GM21447 (cell line): ENCODE results near the gene ZDHHC11.
"Not testable (repeated sequence)": the region's sequence is repeated elsewhere in the genome, so short reads cannot be mapped to it uniquely, and the experiment has no call there.

ENCODE experiments used
- ATAC-seq: cut with Tn5 transposase; IDR thresholded peaks from one replicate; pipeline ENCODE4 v1.9.1; 2021; ENCODE audit not compliant: unreplicated experiment

ZDHHC11 gene

DNA sequence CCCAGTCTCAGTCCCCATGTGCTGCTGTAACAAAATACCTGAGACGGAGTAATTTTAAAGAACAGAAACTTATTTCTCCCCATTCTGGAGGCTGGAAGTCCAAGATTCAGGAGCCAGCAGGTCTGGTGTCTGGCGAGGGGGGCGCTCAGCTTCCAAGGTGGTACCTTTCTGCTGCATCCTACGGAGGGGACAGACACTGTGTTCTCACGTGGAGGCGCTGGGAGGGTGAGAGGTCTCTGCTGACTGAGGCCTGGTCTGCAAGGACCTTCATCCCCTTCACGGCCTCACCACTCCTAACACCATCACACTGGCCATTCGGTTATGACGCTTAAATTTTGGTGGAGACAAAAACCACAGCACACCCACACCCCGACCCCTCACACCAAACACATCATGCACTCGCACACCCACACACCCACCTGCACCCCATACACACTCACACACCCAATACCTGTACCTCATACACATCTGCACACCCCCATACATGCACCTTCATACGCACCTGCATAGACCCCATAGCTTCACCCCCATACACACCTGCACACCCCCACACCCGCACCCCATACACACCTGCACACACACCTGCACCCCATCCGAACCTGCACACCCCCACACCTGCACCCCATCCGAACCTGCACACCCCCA, 9.8 kb upstream of the ZDHHC11 start:
- no peak for ATAC-seq

DNA sequence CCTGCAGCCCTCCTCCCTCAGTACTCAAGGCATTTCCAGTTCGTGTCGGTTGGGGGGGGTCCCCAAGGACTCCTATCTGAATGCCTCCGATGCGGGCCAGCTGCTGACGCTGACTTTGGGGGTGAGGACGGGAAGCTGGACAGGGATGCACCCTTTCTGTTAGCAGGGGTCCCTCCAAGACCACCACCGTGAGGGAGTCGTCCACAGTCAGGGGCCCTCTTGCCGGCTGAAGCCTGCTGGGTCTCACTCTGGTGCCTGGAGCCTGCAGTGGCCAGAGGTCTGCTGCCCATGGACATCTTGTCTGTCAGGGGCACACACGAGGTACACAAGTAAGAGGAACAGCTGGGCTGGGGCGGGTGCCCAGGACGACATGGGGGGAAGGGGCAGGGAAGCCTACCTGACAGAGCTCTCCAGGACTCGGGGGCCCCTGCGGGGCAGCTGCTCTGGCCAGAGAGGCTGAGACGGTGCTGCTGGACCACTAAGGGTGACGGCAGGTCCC, 9.1 kb upstream of the ZDHHC11 start:
- no peak for ATAC-seq

DNA sequence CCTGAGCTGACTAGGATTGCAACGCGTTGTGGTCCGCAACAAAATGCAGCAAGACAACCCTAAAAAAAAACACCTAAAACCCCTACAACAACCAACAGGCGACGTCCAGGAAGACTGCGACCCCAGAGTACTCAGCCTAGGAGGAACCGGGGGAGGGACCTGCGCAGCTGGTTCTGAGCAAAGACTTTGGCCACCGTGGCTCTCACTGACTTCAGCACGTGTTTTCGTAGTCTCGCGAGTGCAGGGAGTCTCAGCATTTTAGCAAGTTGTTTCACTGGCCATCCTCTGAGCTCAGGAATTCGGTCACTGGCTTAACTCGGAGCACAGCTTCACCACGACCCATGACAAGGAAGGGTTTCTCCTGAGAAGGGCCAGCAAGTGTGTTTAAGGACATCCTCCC, 8.6 kb upstream of the ZDHHC11 start:
- no peak for ATAC-seq

DNA sequence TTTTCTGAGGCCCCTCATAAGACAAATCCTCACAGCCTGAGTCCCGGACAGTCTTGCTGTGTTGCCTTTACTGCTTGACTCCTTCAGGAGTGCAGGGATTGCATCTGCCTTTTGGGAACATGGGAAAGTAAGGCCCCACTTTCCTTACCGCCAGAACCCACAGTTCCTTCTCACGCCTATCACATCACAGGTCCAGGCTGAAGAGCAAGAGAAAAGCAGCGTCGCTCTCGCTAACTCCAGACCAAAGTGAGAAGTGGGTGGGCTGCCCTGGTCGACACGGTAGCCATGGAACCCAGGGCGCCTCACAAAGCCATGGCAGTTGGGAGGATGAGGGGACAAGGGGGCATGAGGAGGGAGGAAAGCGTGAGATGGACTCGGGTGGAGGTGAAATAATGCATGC, 7.9 kb upstream of the ZDHHC11 start:
- ATAC-seq, result no peak

DNA sequence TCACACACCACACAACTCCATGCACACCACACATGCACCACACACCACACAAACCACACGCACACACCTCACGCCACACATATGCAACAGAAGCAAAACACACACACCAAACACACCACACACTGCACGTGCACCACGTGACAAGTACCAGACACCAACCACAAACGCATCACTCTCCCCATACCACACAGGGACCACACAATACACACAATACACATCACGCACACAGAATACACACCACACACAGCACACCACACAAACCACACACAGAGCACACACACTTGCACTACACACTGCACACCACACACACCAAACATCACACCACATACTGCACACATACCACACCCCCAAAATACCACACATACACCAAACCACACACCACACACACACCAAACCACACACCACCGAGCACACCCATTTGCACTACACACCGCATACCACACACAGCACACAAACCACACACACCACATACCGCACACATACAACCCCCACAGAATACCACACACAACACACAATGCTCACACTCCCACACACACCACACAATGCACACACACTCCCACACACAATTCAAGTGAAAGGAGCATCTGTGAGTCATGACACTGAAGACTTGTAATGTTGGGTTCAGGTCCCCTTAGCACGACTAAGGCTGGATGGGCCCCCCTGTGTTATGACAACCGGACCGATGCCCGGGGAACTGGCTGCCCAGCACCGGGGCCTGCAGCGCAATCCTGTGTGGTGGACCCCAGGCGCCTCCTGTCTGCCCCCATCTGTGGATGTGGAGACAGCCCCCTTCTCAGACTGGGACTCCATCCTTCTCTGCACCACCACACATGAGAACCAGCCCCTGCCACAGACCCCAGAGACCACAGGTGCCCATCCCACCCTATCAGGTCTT, 6.0 kb upstream of the ZDHHC11 start:
- ATAC-seq, result no peak

DNA sequence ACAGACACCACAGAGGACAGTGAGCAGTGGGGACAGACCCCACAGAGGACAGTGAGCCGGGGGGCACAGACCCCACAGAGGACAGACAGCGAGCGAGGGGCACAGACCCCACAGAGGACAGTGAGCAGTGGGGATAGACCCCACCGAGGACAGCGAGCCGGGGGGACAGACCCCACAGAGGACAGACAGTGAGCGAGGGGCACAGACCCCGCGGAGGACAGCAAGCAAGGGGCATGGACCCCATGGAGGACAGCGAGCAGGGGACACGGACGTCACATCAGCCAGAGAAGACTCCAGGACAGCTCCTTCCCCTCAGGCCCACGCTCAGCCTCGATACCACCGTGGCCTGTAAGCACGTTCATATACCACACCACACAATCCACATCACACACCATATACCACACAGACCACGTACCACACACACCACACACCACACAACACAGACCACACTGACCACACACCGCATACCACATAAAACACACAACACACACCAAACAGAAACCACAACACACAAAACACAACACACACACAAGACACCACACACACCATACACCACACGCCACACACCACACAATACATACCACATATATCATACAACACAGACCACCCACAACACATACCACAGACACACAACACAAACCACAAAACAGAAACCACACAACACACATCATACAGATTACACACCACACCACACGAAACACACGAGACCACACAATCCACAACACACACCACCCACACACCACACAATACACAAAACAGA, 5.2 kb upstream of the ZDHHC11 start:
- ATAC-seq, result no peak

DNA sequence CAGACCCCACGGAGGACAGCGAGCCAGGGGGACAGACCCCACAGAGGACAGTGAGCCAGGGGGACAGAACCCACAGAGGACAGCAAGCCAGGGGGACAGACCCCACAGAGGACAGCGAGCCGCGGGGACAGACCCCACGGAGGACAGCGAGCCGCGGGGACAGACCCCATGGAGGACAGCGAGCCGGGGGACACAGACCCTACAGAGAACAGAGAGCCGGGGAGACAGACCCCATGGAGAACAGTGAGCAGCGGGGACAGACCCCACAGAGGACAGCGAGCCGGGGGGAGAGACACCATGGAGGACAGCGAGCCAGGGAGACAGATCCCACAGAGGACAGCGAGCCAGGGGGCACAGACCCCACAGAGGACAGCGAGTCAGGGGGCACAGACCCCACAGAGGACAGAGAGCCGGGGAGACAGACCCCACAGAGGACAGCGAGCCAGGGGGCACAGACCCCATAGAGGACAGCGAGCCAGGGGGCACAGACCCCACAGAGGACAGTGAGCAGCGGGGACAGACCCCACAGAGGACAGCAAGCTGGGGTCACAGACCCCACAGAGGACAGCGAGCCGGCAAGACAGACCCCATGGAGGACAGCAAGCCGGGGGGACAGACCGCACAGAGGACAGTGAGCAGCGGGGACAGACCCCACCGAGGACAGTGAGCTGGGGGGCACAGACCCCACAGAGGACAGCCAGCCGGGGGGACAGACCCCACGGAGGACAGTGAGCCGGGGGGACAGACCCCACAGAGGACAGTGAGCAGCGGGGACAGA, 4.4 kb upstream of the ZDHHC11 start:
- ATAC-seq, result no peak

DNA sequence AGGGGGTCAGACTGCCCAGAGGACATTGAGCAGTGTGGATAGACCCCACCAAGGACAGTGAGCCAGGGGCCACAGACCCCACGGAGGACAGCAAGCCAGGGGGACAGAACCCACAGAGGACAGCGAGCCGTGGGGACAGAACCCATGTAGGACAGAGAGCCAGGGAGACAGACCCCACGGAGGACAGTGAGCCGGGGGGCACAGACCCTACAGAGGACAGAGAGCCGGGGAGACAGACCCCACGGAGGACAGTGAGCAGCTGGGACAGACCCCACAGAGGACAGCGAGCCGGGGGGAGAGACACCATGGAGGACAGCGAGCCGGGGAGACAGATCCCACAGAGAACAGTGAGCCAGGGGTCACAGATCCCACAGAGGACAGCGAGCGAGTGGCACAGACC, 3.4 kb upstream of the ZDHHC11 start:
- ATAC-seq, result no peak

DNA sequence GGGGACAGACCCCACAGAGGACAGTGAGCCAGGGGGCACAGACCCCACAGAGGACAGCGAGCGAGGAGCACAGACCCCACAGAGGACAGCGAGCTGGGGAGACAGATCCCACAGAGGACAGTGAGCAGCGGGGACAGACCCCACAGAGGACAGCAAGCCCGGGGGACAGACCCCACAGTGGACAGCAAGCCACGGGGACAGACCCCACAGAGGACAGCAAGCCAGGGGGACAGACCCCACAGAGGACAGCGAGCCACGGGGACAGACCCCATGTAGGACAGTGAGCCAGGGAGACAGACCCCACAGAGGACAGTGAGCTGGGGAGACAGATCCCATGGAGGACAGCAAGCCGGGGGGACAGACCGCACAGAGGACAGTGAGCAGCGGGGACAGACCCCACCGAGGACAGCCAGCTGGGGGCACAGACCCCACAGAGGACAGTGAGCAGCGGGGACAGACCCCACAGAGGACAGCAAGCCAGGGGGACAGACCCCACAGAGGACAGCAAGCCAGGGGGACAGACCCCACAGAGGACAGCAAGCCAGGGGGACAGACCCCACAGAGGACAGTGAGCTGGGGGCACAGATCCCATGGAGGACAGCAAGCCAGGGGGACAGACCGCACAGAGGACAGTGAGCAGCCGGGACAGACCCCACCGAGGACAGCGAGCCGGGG, 2.8 kb upstream of the ZDHHC11 start:
- not testable (repeated sequence) for ATAC-seq

DNA sequence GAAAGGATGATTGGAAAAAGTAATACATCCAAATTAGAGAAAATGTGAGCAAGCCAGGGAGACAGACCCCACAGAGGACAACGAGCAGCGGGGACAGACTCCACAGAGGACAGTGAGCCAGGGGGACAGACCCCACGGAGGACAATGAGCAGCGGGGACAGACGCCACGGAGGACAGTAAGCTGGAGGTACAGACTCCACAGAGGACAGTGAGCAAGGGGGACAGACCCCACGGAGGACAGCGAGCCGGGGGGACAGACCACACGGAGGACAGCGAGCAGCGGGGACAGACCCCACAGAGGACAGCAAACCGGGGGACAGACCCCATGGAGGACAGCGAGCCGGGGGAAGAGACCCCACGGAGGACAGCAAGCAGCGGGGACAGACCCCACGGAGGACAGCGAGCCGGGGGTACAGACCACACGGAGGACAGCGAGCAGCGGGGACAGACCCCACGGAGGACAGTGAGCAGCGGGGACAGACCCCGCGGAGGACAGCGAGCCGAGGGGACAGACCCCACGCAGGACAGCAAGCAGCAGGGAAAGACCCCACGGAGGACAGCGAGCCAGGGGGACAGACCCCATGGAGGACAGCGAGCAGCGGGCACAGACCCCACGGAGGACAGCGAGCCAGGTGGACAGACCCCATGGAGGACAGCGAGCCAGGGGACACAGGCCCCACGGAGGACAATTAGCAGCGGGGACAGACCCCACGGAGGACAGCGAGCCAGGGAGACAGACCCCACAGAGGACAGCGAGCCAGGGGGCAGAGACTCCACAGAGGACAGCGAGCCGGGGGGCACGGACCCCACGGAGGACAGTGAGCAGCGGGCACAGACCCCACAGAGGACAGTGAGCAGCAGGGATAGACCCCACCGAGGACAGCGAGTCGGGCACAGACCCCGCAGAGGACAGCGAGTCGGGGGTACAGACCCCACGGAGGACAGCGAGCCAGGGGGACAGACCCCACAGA, 1.9 kb upstream of the ZDHHC11 start:
- ATAC-seq, result no peak

DNA sequence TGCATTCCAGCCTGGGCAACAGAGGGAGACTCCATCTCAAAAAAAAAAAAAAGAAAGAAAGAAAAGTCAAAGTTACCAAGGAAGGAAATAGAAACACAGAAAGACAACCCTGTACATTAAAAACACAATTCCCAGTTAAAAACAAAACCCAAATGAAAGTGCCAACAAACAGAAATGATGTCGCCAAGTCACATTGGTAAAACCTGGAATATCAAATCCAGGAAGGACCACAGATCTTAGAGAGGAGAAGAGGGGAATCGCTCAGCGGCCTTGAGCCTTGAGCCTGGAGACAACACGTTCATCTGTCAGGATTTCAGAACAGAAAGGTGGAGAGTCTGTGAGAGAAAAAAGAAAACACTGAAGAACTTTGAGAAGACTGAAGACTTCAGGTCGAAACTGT, 1.2 kb upstream of the ZDHHC11 start:
- no peak for ATAC-seq

DNA sequence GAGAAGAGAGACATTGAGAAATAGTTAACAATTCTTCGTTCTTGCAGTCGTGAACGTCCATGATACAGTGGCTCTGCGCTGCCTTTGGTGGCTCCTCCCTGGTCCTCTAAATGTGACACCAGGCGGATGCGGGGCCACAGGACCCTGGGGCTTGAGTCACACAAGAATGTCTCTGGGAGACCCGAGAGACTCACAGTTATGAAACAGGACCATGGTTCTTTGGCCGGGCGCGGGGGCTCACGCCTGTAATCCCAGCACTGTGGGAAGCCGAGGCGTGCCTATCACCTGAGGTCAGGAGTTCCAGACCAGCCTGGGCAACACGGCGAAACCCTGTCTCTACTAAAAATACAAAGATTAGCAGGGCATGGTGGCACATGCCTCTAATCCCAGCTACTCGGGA, 767 bp upstream of the ZDHHC11 start:
- ATAC-seq, result no peak

DNA sequence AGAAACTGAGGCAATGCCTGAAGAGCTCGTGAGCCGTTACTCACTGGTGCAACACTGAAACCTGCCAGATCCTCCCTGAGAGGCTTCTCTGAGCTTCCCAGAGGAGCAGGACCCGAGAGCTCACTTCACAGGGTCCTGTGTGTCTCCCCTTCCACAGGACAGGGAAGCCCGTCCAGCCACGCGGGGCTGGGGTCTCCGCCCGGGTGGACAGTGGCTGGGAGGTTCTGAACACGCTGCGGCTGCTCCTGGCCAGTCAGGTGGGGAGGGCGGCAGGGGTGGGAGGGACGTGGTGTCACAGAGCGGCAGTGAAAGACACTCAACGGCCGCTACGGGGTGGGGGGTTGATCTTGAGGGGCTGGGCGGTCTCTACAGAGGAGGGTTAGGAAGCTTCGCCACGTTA, 290 bp upstream of the ZDHHC11 start:
- ATAC-seq, result no peak

DNA sequence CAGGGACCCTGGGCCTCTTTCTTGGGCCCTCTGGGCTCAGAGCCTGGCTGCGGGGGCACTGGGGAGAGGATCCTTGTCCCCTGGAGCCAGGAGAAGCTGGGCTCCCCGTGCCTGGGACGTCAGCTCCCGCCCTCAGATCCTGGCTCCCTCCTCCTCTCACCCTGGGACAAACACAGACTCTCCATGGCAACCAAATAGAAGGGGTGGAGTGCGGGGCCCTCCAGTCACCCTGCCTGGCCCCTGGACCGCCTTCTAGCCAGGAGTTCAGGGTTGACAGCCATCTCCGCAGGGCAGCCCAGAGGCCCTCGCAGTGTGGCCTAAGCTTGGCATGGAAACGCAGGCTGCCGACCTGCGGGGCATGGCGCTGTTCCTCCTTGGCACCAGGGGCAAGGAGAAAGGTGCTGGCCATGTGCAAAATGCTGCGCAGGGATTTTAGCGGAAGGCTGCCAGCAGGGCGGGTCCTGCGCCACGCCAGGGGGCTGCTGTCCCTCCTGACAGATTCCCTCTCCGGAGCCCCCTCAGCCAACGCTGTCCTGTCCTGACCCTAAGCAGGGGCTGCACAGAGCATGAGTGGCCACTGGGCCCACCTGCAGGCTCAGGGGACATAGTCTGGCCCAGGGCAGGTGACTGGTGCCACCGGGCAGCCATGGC, 1.0 kb downstream of the ZDHHC11 start:
- ATAC-seq, result no peak

DNA sequence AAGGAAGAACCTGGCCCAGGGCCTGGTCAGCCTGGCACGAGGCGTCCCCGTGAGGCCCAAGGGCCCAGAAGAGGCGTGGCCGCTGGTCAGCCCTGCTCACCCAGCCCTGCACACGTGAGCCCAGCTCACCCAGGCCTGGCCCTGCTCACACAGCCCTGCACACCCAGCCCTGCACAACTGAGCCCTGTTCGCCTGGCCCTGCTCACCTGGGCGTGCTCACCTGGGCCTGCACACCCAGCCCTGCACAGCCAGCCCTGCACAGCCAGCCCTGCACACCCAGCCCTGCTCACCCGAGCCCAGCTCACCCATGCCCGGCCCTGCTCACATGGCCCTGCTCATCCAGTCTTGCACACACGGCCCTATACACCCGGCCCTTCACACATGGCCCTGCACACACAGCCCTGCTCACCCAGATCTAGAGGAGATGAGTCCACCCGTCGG, 2.1 kb downstream of the ZDHHC11 start:
- no peak for ATAC-seq

DNA sequence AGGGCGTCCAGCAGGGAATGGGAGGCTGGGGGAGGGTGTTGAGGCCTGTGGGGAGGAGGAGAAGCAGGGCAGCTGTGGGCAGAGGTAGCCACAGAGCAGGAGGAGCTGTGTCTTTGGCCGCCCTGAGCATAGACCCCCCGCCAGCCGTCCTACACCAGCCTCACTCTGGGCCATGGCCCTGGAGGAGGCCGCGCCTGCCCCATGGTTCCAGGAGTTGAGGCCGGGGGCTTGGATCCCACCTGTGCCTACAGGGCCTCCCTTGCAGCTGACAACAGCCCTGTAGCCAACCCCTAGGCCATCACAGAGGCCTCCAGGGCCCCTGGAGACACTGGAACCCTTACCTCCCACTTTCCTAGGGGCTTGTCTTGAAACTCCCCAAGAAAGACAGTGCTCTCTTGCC, 3.0 kb downstream of the ZDHHC11 start:
- not testable (repeated sequence) for ATAC-seq

DNA sequence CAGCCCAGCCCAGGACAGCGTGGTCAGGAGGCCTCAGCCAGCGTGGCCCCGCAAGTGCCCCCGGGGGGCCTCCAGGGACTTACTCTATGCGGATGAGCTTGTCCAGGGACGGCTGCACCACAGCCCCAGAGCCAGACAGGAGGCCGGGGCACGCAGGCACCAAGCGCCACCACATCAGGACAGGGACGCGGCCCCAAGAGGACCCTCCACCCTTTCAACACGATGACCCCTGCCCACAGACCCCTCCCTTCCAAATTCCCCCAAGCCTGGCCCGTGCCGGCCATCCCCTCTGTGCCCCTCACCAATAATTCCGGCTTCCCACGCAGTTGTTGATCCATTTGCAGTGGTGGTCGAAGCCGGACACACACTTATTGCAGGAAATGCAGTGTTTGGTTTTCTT, 3.6 kb downstream of the ZDHHC11 start:
- ATAC-seq, result not testable (repeated sequence)

DNA sequence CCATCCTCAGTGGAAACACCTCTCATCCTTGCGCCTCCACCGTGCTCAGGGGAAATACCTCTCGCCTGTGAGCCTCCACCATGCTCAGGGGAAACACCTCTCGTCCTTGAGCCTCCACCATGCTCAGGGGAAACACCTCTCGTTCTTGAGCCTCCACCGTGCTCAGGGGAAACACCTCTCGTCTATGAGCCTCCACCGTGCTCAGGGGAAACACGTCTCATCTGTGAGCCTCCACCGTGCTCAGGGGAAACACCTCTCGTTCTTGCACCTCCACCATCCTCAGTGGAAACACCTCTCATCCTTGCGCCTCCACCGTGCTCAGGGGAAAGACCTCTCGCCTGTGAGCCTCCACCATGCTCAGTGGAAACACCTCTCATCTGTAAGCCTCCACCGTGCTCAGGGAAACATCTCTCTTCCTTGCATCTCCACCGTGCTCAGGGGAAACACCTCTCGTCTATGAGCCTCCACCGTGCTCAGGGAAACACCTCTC, 4.1 kb downstream of the ZDHHC11 start:
- not testable (repeated sequence) for ATAC-seq
